Neuron (in vitro differentiated cells): ENCODE data around the gene C11orf21.

Source experiments
- H2AFZ ChIP-seq: one replicate; pipeline ENCODE4 v1.6.1; 2013; ENCODE audit warnings: low read depth, mild to moderate bottlenecking, inconsistent platforms, low read length, moderate library complexity
- H3K27me3 ChIP-seq: one replicate; pipeline ENCODE4 v1.6.1; 2013; ENCODE audit warnings: low read length; ENCODE audit not compliant: insufficient read depth
- H3K36me3 ChIP-seq: one replicate; pipeline ENCODE4 v1.6.1; 2013; ENCODE audit warnings: low read length; ENCODE audit not compliant: insufficient read depth
- H3K4me1 ChIP-seq: one replicate; pipeline ENCODE4 v1.6.1; 2013; ENCODE audit warnings: low read length; ENCODE audit not compliant: insufficient read depth
- H3K4me3 ChIP-seq: 2 replicates; pipeline ENCODE4 v1.5.1; 2013; ENCODE audit warnings: mild to moderate bottlenecking, low read length, moderate library complexity
- H3K9me3 ChIP-seq: one replicate; pipeline ENCODE4 v1.6.1; 2013; ENCODE audit warnings: low read length

C11orf21 gene

DNA sequence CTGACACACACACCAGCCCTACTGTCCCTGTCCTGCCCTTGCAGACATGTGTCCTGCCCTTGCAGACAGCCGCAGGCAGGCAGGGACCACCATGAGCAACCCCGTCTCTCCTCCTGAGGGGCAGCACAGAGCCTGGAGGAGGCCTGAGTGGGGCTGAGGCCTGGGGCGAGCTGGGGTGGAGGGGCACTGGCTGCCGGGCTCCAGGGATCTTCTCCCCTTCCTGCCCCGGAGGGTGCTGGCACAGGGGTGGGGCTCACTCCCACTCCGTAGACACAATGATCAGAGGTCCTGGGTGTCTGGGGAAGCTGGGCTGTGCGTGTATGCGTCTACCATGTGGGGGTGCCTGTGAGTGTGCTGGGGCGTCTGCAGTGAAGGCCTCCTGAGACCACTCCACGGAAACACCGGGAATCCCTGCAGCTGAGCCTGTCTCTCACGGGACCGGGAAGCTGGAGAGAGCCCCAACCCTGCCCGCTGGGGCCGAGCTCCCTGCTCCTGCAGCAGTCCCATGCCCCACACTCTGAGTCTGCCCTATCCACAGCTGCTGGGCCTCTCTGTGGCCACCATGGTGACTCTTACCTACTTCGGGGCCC lies 683 bp upstream of the C11orf21 start:
- Histone ChIP-seq H3K4me3 (no peak overlapping the region), H3K4me1 (no peaks in the 10 kb centered on the region), H3K27me3 (no peaks in the 10 kb centered on the region), H3K9me3 (no peaks in the 10 kb centered on the region), H3K36me3 (no peaks in the 10 kb centered on the region), H2AFZ (no peak overlapping the region)

DNA sequence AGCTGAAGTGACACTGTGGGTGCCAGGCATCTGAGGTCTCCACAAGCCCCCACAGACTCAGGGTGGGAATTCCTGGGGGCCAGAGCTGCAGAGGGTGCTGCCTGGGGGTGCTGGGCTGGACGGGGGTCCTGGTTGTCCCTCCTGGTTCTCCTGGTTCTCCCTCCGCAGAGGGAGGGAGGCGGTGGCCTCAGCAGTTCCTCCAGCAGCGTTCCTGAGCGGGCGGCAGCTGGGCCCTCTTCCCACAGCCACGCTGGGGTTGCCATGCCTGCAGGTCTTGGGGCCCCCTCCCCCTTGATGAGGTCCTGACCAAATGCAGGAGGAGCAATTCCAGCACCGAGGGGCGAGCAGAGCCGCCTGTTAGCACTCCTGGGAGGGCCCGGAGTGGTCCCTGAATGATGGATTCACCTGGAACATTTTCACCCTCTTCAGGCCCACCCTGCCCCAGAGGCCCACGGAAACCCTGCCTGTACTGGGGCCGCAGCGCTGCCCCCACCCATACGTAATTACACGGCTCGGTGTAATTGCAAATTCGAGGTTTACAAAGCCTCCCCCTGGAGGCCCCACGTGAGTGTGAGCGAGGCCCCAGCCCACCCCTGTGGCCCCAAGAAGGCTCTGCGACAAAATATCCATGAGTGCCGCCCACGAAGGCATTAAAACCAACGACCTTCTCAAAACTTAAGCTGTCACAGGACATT lies 635 bp downstream of the C11orf21 start:
- H3K27me3 ChIP-seq: peaks cover 7% of the 10 kb centered on the region
- no peaks in the 10 kb centered on the region for H3K4me1 ChIP-seq
- H3K9me3 ChIP-seq: no peaks in the 10 kb centered on the region
- no peak overlapping the region for H2AFZ ChIP-seq
- H3K4me3 ChIP-seq: no peak overlapping the region
- H3K36me3 ChIP-seq: no peaks in the 10 kb centered on the region

DNA sequence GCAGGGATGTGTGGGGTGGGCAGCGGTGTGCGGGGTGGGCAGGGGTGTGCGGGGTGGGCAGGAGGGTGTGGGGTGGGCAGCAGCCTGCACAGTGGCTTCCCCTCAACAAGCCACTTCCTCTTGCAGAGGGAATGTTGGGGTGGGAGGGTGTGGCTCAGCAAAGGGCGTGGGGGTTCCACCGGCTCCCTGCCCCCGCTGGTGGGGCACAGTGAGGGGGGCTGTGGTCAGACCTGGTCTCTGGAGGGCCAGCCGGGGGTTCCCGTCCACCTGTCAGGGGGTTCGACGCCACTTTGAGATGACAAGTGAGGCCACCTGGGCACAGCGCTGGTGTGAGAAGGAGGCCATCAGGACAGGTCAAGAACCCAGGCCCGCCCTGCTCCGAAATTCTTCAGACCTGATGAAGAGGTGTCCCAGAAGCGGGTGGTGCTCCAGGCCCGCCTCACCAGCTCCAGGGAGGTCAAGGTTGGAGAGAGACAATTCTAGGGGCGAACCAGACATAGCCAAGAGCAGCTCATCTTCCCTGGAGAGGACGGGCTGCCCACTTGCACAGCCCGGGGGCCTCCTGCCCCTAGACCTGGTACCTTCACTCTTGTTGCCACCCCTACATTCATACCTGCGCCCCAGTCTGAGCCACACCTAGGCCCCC lies 1.3 kb downstream of the C11orf21 start:
- no peaks in the 10 kb centered on the region for H3K36me3 ChIP-seq
- peaks cover 8% of the 10 kb centered on the region for H3K27me3 ChIP-seq

DNA sequence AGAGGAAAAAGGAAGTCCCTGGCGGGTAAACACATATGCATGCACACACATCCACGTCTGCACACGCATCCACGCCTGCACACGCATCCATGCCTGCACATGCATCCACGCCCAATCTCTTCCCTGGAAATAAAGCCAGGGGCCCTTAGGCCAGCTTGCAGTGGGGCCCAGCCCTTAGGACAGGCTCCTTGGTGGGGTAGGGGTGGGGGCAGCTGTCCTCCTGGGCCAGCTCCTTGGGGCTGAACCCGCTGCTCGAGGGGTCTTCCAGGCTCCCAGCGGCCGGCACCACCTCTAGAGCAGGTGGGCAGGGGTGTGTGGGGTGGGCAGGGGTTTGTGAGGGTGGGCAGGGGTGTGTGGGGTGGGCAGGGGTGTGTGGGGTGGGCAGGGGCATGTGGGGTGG lies 1.9 kb downstream of the C11orf21 start:
- peaks cover 8% of the 10 kb centered on the region for H3K27me3 ChIP-seq
- no peaks in the 10 kb centered on the region for H3K9me3 ChIP-seq
- no peak overlapping the region for H3K4me3 ChIP-seq
- H3K4me1 ChIP-seq: no peaks in the 10 kb centered on the region
- H3K36me3 ChIP-seq: no peaks in the 10 kb centered on the region
- H2AFZ ChIP-seq: no peak overlapping the region

More for the DNA sequence above, 1.3 kb downstream of the C11orf21 start:
- Histone ChIP-seq H3K4me1 (no peaks in the 10 kb centered on the region), H3K9me3 (no peaks in the 10 kb centered on the region), H2AFZ (no peak overlapping the region), H3K4me3 (no peak overlapping the region)

DNA sequence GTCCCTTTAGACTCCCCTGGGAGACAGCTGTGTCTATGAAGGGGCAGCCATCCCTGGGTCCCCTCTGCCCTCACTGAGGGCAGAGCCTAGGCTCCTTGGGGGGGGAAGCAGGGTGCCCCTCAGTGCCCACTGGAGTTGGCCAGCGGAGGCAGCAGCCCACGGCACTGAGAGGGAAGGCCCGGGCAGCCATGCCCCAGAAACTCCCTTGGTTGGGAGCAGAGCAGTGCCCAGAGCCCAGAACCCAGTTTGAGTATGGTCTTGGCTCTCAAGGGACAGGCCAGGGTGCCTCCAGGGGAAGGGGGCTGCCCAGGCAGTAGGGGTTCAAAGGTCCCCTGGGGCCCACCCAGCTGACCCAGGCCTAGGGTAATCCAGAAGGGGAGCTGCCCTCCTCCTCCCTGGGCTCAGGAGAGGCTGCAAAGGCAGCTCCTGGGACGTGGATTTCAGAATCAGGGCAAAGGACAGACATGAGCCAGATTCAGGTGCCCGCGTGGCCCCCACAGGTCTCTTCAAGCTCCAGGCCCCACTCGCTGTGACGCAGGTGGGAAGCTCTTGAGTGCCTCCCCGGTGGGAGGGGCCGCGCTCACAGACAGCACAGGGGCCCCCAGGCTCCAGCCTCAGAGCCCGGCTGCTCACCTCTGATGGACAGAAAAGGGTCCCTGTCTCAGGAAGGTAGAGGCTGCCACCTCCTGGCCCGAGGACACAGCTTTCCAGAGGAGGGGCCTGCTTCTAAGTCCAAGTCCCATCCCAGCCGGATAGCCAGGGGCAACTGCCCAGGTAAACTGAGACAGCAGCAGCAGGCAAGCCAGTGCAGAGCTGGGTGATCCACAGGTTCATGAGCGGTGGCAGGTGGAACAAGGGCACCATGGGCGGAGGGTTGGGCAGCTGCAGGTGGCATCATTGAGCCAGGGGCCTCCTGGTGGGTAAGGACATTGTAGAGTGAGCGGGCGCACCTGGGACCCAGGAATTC lies 2.6 kb downstream of the C11orf21 start:
- Histone ChIP-seq H3K4me3 (no peak overlapping the region), H3K4me1 (no peaks in the 10 kb centered on the region), H3K36me3 (no peaks in the 10 kb centered on the region), H2AFZ (no peak overlapping the region), H3K9me3 (no peaks in the 10 kb centered on the region), H3K27me3 (peaks cover 8% of the 10 kb centered on the region)

DNA sequence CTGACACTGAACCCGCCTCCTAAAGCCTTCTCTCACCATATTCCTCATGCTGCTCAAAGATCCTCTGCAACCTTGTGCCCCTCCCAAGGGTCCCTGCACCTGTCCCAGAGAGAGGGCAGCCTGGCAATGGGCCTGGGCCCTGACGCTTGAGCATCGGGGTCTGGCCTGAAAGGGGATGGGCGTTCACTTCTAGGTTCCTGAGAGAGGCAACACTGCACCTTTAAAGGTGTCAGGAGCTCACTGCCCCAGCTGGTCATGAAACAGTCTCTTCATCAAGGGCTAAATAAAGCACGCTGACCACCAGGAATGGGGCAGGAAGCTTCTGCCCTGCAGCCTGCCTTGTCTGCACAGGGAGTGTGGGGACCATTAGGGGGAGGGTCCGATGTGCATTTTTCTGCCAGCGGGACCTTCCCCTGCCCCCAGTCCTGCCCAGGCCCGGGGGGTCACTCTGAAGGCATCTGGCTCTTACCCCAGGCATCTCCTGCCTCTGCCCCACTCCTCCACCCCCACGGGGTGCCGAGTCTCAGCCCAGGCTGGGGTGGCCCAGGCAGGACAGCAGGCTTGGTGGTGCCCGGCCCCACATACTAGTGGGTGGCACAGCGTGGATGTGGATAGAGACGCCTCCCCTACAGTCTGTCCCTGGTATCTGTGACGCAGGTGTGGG lies 3.5 kb downstream of the C11orf21 start:
- H3K36me3 ChIP-seq: no peaks in the 10 kb centered on the region
- H3K4me1 ChIP-seq: no peaks in the 10 kb centered on the region
- peaks cover 10% of the 10 kb centered on the region for H3K27me3 ChIP-seq
- no peak overlapping the region for H3K4me3 ChIP-seq
- H3K9me3 ChIP-seq: no peaks in the 10 kb centered on the region
- no peak overlapping the region for H2AFZ ChIP-seq

DNA sequence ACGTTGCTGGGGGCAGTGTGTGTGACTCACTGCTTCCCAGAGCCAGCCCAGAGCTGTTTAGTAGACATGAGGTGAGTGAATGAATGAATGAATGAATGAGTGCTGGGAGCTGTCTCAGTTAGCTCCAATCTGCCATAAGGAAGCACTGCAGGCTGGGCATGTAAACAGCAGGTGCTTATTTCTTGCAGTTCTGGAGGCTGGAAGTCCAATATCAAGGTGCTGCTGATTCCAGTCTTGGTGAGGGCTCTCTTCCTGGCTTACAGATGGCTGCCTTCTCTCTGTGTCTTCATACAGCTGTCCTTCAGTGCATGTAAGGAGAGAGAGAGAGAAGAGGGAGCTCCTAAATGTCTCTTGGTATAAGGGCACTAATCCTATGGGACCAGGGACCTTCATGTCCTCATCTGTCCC lies 4.1 kb downstream of the C11orf21 start:
- Histone ChIP-seq H3K4me3 (no peak overlapping the region), H3K4me1 (no peaks in the 10 kb centered on the region), H2AFZ (no peak overlapping the region), H3K9me3 (no peaks in the 10 kb centered on the region), H3K27me3 (peaks cover 10% of the 10 kb centered on the region), H3K36me3 (no peaks in the 10 kb centered on the region)

DNA sequence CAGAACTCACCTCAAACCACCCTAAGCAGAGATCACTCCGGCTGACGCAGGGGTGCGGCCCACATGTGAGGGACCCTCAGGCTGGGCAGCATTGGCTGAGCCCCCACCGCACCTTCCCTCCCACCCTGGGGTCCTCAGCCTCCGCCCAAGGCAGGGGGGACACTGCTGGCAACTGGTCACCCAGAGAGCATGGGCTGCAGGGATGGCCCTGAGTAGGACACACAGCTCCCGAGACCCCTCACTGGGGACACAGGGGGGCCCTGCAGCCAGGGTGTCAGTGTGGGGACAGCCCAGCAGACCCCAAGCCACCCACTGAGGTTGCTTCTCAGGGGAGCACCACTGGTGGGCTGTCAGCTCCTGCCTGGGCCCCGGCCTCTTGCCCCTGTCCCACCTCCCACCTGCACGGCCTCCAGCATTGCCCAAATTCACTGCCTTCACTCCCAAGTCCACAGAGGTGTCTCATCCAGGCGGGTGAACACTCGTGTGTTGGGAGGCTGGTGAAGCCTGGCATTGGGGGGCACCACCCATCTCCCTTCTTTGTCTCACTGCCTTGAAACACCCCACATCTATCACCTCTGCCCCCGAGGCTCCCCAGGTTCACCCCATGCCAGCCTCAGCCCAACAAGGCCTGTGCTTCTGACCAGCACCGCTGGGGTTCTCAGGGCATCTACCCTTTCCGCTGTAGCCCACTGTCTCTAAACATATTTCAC lies 4.7 kb downstream of the C11orf21 start:
- Histone ChIP-seq H3K36me3 (no peaks in the 10 kb centered on the region), H2AFZ (no peak overlapping the region), H3K27me3 (peaks cover 10% of the 10 kb centered on the region), H3K4me3 (no peak overlapping the region), H3K4me1 (no peaks in the 10 kb centered on the region), H3K9me3 (no peaks in the 10 kb centered on the region)

DNA sequence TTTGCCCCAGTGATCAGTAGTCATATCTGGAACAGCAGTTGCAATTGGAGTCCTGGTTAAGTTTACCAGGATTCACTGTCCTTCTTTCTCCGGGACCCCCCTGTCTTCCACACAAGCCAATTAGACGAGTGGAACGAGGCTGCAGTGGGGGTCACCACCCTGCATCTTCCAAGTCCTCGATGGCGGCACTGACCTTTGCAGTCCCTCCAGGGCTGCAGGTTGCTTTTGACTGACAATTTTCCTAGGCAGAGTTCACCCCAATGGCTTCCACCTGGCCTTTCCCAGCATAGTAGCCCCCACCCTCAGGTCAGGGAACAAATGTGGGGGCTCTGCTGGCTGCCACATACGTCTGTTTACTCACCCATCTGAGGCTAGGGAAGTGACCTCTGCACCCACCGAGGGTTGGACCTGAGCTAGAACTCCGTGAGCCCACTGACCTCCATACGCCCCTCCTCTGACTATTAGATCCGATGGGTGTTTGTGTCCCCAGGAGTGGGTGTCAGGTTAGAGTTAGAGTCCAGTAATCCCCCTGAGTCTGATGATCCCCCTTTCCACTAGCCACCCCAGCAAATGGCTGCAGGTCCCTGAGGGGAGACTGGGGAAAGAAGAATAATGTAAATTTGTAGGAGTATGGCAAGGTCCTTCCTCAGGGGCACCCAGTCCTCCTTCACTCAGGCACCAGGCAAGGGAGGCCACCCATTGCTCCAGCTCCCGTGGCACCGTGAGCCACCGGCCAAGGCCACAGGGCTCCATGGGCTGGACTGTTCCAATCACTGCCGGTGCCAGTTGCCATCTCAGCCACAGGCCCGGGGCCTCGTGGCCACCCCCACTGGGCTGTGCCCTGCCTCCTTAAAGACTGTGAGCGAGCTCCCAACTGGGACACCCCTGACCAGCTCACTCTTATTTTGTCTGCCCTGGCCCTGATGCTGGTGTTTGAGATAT lies 5.5 kb downstream of the C11orf21 start:
- H2AFZ ChIP-seq: no peak overlapping the region
- H3K27me3 ChIP-seq: peaks cover 10% of the 10 kb centered on the region
- no peaks in the 10 kb centered on the region for H3K9me3 ChIP-seq
- no peak overlapping the region for H3K4me3 ChIP-seq
- no peaks in the 10 kb centered on the region for H3K36me3 ChIP-seq
- no peaks in the 10 kb centered on the region for H3K4me1 ChIP-seq

DNA sequence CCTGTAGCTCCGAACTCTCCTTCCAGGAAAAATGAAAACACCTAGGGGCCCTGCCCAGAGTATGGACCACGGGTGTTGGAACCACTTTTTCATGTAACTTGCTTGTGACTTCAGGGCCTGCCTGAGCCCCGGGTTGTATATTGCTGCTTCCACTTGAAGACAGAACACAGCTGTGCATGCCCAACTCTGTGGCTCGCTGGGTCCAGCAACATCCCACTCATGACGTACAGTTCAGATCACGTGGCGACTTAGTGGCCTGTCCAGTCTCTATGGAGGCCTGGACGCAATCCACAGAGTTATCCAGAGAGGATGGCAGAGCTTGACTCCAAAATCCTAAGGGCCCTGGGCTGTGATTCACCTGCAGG lies 6.8 kb downstream of the C11orf21 start:
- Histone ChIP-seq H3K27me3 (peaks cover 10% of the 10 kb centered on the region), H2AFZ (no peak overlapping the region), H3K4me1 (no peaks in the 10 kb centered on the region), H3K4me3 (no peak overlapping the region), H3K9me3 (no peaks in the 10 kb centered on the region), H3K36me3 (no peaks in the 10 kb centered on the region)
